Osteoblast (primary cell): ENCODE measurements around the gene TBC1D19. TPM values are rescaled to one million over a fixed set of nuclear protein-coding genes. Genes with fewer than 3 reads are reported as not detected.

ENCODE experiments used
- DNase-seq: peaks from one replicate; pipeline ENCODE4 v3.0.0; 2011; ENCODE audit warnings: low spot score, mixed read lengths; ENCODE audit not compliant: insufficient read length; ENCODE audit errors: missing footprints
- H2AFZ ChIP-seq: 2 replicates; pipeline ENCODE4 v1.6.0; 2011; ENCODE audit warnings: mild to moderate bottlenecking, low read length
- H3K27ac ChIP-seq: 2 replicates; pipeline ENCODE4 v1.5.1; 2011; ENCODE audit warnings: mild to moderate bottlenecking, low read depth, low read length, moderate library complexity
- H3K27me3 ChIP-seq: 2 replicates; pipeline ENCODE4 v1.6.0; 2012; ENCODE audit warnings: mild to moderate bottlenecking, control low read depth, inconsistent platforms, low read length, moderate library complexity; ENCODE audit not compliant: insufficient read depth
- H3K36me3 ChIP-seq: 2 replicates; pipeline ENCODE4 v1.5.1; 2011; ENCODE audit warnings: mild to moderate bottlenecking, low read length, control low read depth, moderate library complexity; ENCODE audit not compliant: insufficient read depth
- H3K4me1 ChIP-seq: 2 replicates; pipeline ENCODE4 v1.5.1; 2011; ENCODE audit warnings: mild to moderate bottlenecking, low read length, control low read depth, moderate library complexity; ENCODE audit not compliant: insufficient read depth
- H3K4me2 ChIP-seq: 2 replicates; pipeline ENCODE4 v1.6.0; 2011; ENCODE audit warnings: mild to moderate bottlenecking, low read length; ENCODE audit not compliant: insufficient read depth
- H3K4me3 ChIP-seq: fragments of 200-600 bp; sonication (generic); 3 replicates; pipeline ENCODE4 v1.5.1; 2012; ENCODE audit warnings: mild to moderate bottlenecking, low read length, inconsistent platforms; ENCODE audit not compliant: insufficient read depth
- H3K79me2 ChIP-seq: 2 replicates; pipeline ENCODE4 v1.6.0; 2012; ENCODE audit warnings: mild to moderate bottlenecking, low read length, control low read depth, inconsistent platforms; ENCODE audit not compliant: insufficient read depth
- H3K9me3 ChIP-seq: 2 replicates; pipeline ENCODE4 v1.5.1; 2011; ENCODE audit warnings: low read depth, low read length, control low read depth
- H4K20me1 ChIP-seq: 2 replicates; pipeline ENCODE4 v1.6.0; 2012; ENCODE audit warnings: mild to moderate bottlenecking, low read length, control low read depth; ENCODE audit not compliant: insufficient read depth
- total RNA-seq: library from RNA; depleted of rRNA; stranded (reverse); fragments of >200 nt; gene quantifications from 2 replicates; pipeline ENCODE4 v1.2.3, GENCODE V29; 2012
- TF ChIP-seq, protein P1 (sequence below): IDR thresholded peaks from 2 replicates; pipeline ENCODE4 v1.5.1; 2011; ENCODE audit warnings: mild to moderate bottlenecking, low read depth, low read length, moderate library complexity; ENCODE audit errors: extremely low read depth

Gene TBC1D19
- total RNA-seq, 1 donor = 56.1 TPM

DNA sequence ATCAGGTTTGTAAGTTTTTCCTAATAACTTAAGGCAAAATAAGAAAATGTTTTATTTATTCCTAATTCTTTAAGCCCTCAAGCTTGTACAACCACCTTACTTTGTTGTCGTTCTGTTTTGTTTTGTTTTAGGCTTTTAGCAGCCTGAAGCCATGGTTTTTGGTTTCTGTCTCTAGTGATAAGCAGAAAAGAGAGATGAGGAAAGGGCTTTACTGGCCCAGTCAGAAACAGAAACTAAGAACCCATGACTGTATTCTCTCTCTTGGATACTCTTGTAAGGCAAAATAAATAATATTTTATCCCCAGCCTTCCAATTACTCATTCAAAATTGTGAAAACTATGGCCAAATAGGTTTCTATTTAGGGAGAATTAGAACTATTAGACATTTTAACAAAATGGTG is 29.4 kb downstream of the TBC1D19 start:
- Histone ChIP-seq H3K4me3 (no peak overlapping the region), H3K4me2 (peak overlapping the region; percentile 47), H3K27ac (peak overlapping the region; percentile 48), H3K79me2 (peaks cover 44% of the 10 kb centered on the region), H3K27me3 (no peaks in the 10 kb centered on the region), H3K4me1 (no peaks in the 10 kb centered on the region), H2AFZ (no peak overlapping the region), H3K9me3 (no peaks in the 10 kb centered on the region), H3K36me3 (no peaks in the 10 kb centered on the region), H4K20me1 (no peaks in the 10 kb centered on the region)
- TF ChIP-seq, protein P1, sequence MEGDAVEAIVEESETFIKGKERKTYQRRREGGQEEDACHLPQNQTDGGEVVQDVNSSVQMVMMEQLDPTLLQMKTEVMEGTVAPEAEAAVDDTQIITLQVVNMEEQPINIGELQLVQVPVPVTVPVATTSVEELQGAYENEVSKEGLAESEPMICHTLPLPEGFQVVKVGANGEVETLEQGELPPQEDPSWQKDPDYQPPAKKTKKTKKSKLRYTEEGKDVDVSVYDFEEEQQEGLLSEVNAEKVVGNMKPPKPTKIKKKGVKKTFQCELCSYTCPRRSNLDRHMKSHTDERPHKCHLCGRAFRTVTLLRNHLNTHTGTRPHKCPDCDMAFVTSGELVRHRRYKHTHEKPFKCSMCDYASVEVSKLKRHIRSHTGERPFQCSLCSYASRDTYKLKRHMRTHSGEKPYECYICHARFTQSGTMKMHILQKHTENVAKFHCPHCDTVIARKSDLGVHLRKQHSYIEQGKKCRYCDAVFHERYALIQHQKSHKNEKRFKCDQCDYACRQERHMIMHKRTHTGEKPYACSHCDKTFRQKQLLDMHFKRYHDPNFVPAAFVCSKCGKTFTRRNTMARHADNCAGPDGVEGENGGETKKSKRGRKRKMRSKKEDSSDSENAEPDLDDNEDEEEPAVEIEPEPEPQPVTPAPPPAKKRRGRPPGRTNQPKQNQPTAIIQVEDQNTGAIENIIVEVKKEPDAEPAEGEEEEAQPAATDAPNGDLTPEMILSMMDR = no peak
- DNase-seq = no peak

DNA sequence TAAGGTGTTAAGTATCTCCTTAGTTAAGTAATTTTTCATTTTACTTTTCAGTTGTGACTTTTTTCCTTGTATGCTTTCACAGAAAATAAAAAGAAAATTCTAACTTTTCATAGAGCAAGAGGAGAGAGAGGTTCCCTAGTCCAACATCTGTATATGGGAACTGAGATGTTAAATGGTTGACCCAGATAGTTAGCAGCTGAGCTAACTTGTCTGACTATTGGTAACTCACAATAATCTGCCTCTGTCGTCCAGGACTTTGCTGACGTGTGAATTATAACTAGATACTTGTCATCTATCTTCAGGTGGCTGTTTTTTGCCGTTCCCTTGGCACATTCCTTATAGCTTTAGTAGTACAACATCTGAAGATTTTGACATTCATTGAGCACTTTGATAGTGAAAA is 29.9 kb downstream of the TBC1D19 start:
- no peaks in the 10 kb centered on the region for H3K27me3 ChIP-seq
- no peaks in the 10 kb centered on the region for H4K20me1 ChIP-seq
- no peaks in the 10 kb centered on the region for H3K4me1 ChIP-seq
- no peaks in the 10 kb centered on the region for H3K9me3 ChIP-seq
- TF ChIP-seq, protein P1 = no peak
- no peak overlapping the region for H2AFZ ChIP-seq
- no peaks in the 10 kb centered on the region for H3K36me3 ChIP-seq
- peak overlapping the region; percentile 47 for H3K4me2 ChIP-seq
- H3K4me3 ChIP-seq = no peak overlapping the region
- peaks cover 43% of the 10 kb centered on the region for H3K79me2 ChIP-seq
- peak overlapping the region; percentile 48 for H3K27ac ChIP-seq
- DNase-seq = no peak

DNA sequence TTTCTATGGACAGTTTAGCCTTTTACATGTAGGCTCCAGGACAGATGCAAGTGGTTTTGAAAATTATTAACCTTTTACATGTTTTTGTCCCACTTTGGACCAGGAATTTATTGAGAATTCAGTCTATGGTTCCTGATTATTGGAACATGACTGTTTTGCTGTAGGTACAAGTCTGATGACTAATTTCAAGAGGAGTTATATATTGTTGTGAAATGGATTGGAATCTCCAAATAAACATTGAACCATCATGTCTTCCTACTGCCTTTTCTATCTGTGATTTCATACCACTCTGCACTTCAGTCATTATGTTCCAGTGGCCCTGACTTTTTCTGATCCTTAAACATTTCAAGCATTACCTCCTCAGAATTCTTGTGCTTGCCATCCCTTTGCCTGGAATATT is 35.9 kb downstream of the TBC1D19 start:
- H3K4me1 ChIP-seq = peaks cover 12% of the 10 kb centered on the region

DNA sequence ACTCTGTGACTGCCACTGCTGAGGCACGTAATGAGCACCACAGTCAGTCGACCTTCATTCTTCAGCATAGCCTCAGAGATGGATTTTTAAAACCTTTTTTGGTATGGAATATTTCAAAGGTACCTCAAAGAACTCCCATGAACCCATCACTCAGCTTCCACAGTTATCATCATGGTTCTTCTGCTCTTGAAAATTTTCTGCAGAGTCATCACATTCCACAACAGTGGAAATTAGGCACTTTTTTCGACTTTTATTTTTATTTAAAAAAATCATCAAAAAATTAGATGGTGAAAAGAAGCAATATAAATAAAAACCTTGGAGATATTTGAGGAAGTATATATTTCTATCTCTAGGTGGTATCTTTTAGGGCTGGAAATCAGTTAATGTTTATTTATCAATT is 37.5 kb downstream of the TBC1D19 start:
- H3K4me2 ChIP-seq = no peak overlapping the region
- no peaks in the 10 kb centered on the region for H4K20me1 ChIP-seq
- peaks cover 12% of the 10 kb centered on the region for H3K4me1 ChIP-seq
- H3K4me3 ChIP-seq = no peak overlapping the region
- no peak for DNase-seq
- TF ChIP-seq, protein P1 = no peak
- H3K27me3 ChIP-seq = no peaks in the 10 kb centered on the region
- H3K79me2 ChIP-seq = peaks cover 2% of the 10 kb centered on the region
- no peak overlapping the region for H2AFZ ChIP-seq
- H3K9me3 ChIP-seq = no peaks in the 10 kb centered on the region
- H3K36me3 ChIP-seq = peaks cover 17% of the 10 kb centered on the region
- H3K27ac ChIP-seq = no peak overlapping the region

More for the DNA sequence above, 35.9 kb downstream of the TBC1D19 start:
- DNase-seq = peak; percentile 21
- H3K36me3 ChIP-seq = peaks cover 17% of the 10 kb centered on the region
- peak overlapping the region; percentile 50 for H3K4me3 ChIP-seq
- TF ChIP-seq, protein P1 = no peak
- peak overlapping the region; percentile 72 for H3K4me2 ChIP-seq
- H4K20me1 ChIP-seq = no peaks in the 10 kb centered on the region
- H3K27me3 ChIP-seq = no peaks in the 10 kb centered on the region
- no peaks in the 10 kb centered on the region for H3K9me3 ChIP-seq
- peaks cover 11% of the 10 kb centered on the region for H3K79me2 ChIP-seq
- peak overlapping the region; percentile 8 for H3K27ac ChIP-seq
- peak overlapping the region; percentile 48 for H2AFZ ChIP-seq
